Measurements from ENCODE around the gene TBC1D9.

- TF ChIP-seq CTCF (IDR thresholded peaks at IDR 0.05 in 2 of 3, conservative IDR thresholded peaks at IDR 0.05 in 1 of 3; ENCODE audit: borderline replicate concordance in 1 of 3, insufficient read depth in 1 of 3, low read depth in 2 of 3, low read length in 2 of 3): no peak
- no peak for TF ChIP-seq YY1 (IDR thresholded peaks at IDR 0.05; ENCODE audit: extremely low read depth, insufficient replicate concordance, low read depth, low read length)
- TF ChIP-seq POLR2A (IDR thresholded peaks at IDR 0.05; ENCODE audit: borderline replicate concordance, extremely low read depth, insufficient read depth, insufficient read length): no peak
- TF ChIP-seq CEBPB (IDR thresholded peaks at IDR 0.05; ENCODE audit: low read depth): no peak
- TF ChIP-seq, protein P1, sequence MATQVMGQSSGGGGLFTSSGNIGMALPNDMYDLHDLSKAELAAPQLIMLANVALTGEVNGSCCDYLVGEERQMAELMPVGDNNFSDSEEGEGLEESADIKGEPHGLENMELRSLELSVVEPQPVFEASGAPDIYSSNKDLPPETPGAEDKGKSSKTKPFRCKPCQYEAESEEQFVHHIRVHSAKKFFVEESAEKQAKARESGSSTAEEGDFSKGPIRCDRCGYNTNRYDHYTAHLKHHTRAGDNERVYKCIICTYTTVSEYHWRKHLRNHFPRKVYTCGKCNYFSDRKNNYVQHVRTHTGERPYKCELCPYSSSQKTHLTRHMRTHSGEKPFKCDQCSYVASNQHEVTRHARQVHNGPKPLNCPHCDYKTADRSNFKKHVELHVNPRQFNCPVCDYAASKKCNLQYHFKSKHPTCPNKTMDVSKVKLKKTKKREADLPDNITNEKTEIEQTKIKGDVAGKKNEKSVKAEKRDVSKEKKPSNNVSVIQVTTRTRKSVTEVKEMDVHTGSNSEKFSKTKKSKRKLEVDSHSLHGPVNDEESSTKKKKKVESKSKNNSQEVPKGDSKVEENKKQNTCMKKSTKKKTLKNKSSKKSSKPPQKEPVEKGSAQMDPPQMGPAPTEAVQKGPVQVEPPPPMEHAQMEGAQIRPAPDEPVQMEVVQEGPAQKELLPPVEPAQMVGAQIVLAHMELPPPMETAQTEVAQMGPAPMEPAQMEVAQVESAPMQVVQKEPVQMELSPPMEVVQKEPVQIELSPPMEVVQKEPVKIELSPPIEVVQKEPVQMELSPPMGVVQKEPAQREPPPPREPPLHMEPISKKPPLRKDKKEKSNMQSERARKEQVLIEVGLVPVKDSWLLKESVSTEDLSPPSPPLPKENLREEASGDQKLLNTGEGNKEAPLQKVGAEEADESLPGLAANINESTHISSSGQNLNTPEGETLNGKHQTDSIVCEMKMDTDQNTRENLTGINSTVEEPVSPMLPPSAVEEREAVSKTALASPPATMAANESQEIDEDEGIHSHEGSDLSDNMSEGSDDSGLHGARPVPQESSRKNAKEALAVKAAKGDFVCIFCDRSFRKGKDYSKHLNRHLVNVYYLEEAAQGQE (IDR thresholded peaks at IDR 0.05; ENCODE audit: low read depth): no peak
- TF ChIP-seq, protein P2, sequence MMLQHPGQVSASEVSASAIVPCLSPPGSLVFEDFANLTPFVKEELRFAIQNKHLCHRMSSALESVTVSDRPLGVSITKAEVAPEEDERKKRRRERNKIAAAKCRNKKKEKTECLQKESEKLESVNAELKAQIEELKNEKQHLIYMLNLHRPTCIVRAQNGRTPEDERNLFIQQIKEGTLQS (IDR thresholded peaks at IDR 0.05): no peak
- no peak for TF ChIP-seq POLR2AphosphoS5 (IDR thresholded peaks at IDR 0.05; ENCODE audit: low read depth, low read length)
- TF ChIP-seq SP1 (IDR thresholded peaks at IDR 0.05; ENCODE audit: low read depth): no peak
- no peak for TF ChIP-seq RAD21 (IDR thresholded peaks at IDR 0.05; ENCODE audit: low read depth)
- TF ChIP-seq SIN3A (IDR thresholded peaks at IDR 0.05; ENCODE audit: low read depth): no peak
- no peak for TF ChIP-seq EZH2 (IDR thresholded peaks at IDR 0.05)
- TF ChIP-seq, protein P3, sequence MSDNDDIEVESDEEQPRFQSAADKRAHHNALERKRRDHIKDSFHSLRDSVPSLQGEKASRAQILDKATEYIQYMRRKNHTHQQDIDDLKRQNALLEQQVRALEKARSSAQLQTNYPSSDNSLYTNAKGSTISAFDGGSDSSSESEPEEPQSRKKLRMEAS (IDR thresholded peaks at IDR 0.05): no peak
- no peak for TF ChIP-seq ZNF274 (IDR thresholded peaks at IDR 0.05; ENCODE audit: low read depth, low read length)
- TF ChIP-seq ELF1 (IDR thresholded peaks at IDR 0.05; ENCODE audit: borderline replicate concordance, low read depth): no peak
Measured at GRCh38 chr4:140695483-140695882, 60.7 kb downstream of the TBC1D9 start.
